CD4-positive, CD25-positive, alpha-beta regulatory T cell (primary cell): ENCODE results near the gene INPP4B. TPM values are rescaled to one million over a fixed set of nuclear protein-coding genes. Genes with fewer than 3 reads are reported as not detected.

Experiments used
- ATAC-seq, 2 donors: fragments of 150-1000 bp; cut with Tn5 transposase; one replicate each; pipeline ENCODE4 v1.10.0; 2021; ENCODE audit warnings: low read depth in 2 of 2, moderate number of reproducible peaks in 2 of 2, moderate library complexity in 1 of 2
- DNase-seq, 3 donors: peaks; one replicate each; pipeline versions ENCODE4 v3.0.0 to v3.0.0-alpha.2; 2012 to 2022; ENCODE audit warnings: mixed read lengths in 1 of 3
- H3K27ac ChIP-seq: one replicate; pipeline ENCODE4 v1.7.0; 2013; ENCODE audit warnings: mild to moderate bottlenecking, low read length; ENCODE audit not compliant: insufficient read depth, poor library complexity, severe bottlenecking
- H3K27me3 ChIP-seq: one replicate; pipeline ENCODE4 v1.7.0; 2013; ENCODE audit warnings: low read length; ENCODE audit not compliant: control insufficient read depth, insufficient read depth
- H3K36me3 ChIP-seq: one replicate; pipeline ENCODE4 v1.7.0; 2013; ENCODE audit warnings: mild to moderate bottlenecking, low read length, moderate library complexity; ENCODE audit not compliant: control insufficient read depth, insufficient read depth
- H3K4me1 ChIP-seq: 2 replicates; pipeline ENCODE4 v1.7.0; 2013; ENCODE audit warnings: mild to moderate bottlenecking, low read length; ENCODE audit not compliant: insufficient read depth, control insufficient read depth, poor library complexity, severe bottlenecking
- H3K4me3 ChIP-seq: one replicate; pipeline ENCODE4 v1.7.0; 2013; ENCODE audit warnings: low read depth, mild to moderate bottlenecking, low read length, moderate library complexity
- H3K9me3 ChIP-seq, 2 experiments: 1 replicate in 1 of 2; 2 replicates in 1 of 2; pipeline ENCODE4 v1.7.0; 2013; ENCODE audit warnings: low read length in 2 of 2, mild to moderate bottlenecking in 1 of 2, moderate library complexity in 1 of 2; ENCODE audit not compliant: control insufficient read depth in 2 of 2
- H3K27ac Mint-ChIP-seq, 3 donors: one replicate each; pipeline ENCODE4 v1.8.0; 2020 to 2022; ENCODE audit warnings: mild to moderate bottlenecking in 3 of 3, mixed read lengths in 3 of 3, moderate library complexity in 2 of 3
- H3K27me3 Mint-ChIP-seq: one replicate; pipeline ENCODE4 v1.8.0; 2022; ENCODE audit warnings: mild to moderate bottlenecking, mixed read lengths
- H3K36me3 Mint-ChIP-seq: one replicate; pipeline ENCODE4 v1.8.0; 2020; ENCODE audit warnings: mixed read lengths
- H3K4me1 Mint-ChIP-seq, 4 donors: one replicate each; pipeline ENCODE4 v1.8.0; 2020 to 2022; ENCODE audit warnings: mixed read lengths in 4 of 4, mild to moderate bottlenecking in 1 of 4
- H3K4me3 Mint-ChIP-seq, 4 donors: one replicate each; pipeline ENCODE4 v1.8.0; 2020 to 2022; ENCODE audit warnings: mild to moderate bottlenecking in 4 of 4, mixed read lengths in 4 of 4, moderate library complexity in 3 of 4
- H3K9me3 Mint-ChIP-seq, 7 donors: one replicate each; pipeline ENCODE4 v1.8.0; 2020 to 2022; ENCODE audit warnings: mixed read lengths in 7 of 7, mild to moderate bottlenecking in 3 of 7, moderate library complexity in 2 of 7
- polyA plus RNA-seq, 4 donors: library from polyadenylated mRNA; unstranded; fragments of 300-500 nt; fragmentation: Illumina TruSeq; gene quantifications; one replicate each; pipeline ENCODE4 v1.2.3, GENCODE V29; 2021
- total RNA-seq: library from RNA; stranded (reverse); gene quantifications from one replicate; pipeline ENCODE4 v1.2.3, GENCODE V29; 2022

Gene INPP4B
- total and polyA plus RNA-seq, 5 donors from 2014 or later, result 37.6 to 89.4 (median 44.6) TPM

- Histone ChIP-seq H3K9me3 (no peaks in the 10 kb centered on the region), H3K4me1 (peaks cover 15% of the 10 kb centered on the region), H3K4me3 (no peak overlapping the region), H3K36me3 (peaks cover 2% of the 10 kb centered on the region), H3K27ac (no peak overlapping the region), H3K27me3 (no peaks in the 10 kb centered on the region)
- H3K27me3 Mint-ChIP-seq, result no peaks in the 10 kb centered on the region
- H3K36me3 Mint-ChIP-seq, result peaks cover 17% of the 10 kb centered on the region
- ATAC-seq, result no peak
- H3K27ac Mint-ChIP-seq, result no peak overlapping the region
- H3K4me1 Mint-ChIP-seq, result peaks cover 26 to 70% (median 43%) of the 10 kb centered on the region in 4 donors
- no peaks in the 10 kb centered on the region for H3K9me3 Mint-ChIP-seq
- H3K4me3 Mint-ChIP-seq, result no peak overlapping the region
- DNase-seq, result no peak
Measured at GRCh38 chr4:142341268-142341667, 504.8 kb downstream of the INPP4B start.

- Histone ChIP-seq H3K36me3 (peaks cover 2% of the 10 kb centered on the region), H3K27me3 (no peaks in the 10 kb centered on the region), H3K9me3 (no peaks in the 10 kb centered on the region), H3K4me3 (no peak overlapping the region), H3K4me1 (peaks cover 7% of the 10 kb centered on the region), H3K27ac (no peak overlapping the region)
- H3K27me3 Mint-ChIP-seq, result no peaks in the 10 kb centered on the region
- no peak for ATAC-seq
- peak overlapping the region in 1 of 3 donors; percentile 13 for H3K27ac Mint-ChIP-seq
- H3K36me3 Mint-ChIP-seq, result peaks cover 23% of the 10 kb centered on the region
- no peak overlapping the region for H3K4me3 Mint-ChIP-seq
- no peak for DNase-seq
- peaks cover 20 to 63% (median 35%) of the 10 kb centered on the region in 4 donors for H3K4me1 Mint-ChIP-seq
- no peaks in the 10 kb centered on the region for H3K9me3 Mint-ChIP-seq
Measured at GRCh38 chr4:142339053-142339452, 507.0 kb downstream of the INPP4B start.

- H3K27ac Mint-ChIP-seq, result no peak overlapping the region
- H3K4me3 Mint-ChIP-seq, result no peak overlapping the region
Measured at GRCh38 chr4:142336251-142336934, 509.7 kb downstream of the INPP4B start.

GRCh38 chr4:142334931-142335330, 511.2 kb downstream of the INPP4B start:
- no peaks in the 10 kb centered on the region for H3K27me3 Mint-ChIP-seq
- DNase-seq, result no peak
- H3K36me3 Mint-ChIP-seq, result peaks cover 26% of the 10 kb centered on the region
- Histone ChIP-seq H3K27ac (no peak overlapping the region), H3K4me1 (no peaks in the 10 kb centered on the region), H3K9me3 (no peaks in the 10 kb centered on the region), H3K36me3 (peaks cover 2% of the 10 kb centered on the region), H3K4me3 (no peak overlapping the region), H3K27me3 (no peaks in the 10 kb centered on the region)
- H3K9me3 Mint-ChIP-seq, result peaks cover 0 to 1% (median 0%) of the 10 kb centered on the region in 7 donors
- H3K4me1 Mint-ChIP-seq, result peaks cover 35 to 61% (median 47%) of the 10 kb centered on the region in 4 donors
- H3K27ac Mint-ChIP-seq, result no peak overlapping the region
- ATAC-seq, result no peak
- H3K4me3 Mint-ChIP-seq, result no peak overlapping the region

More at GRCh38 chr4:142336251-142336934, 509.7 kb downstream of the INPP4B start:
- Histone ChIP-seq H3K9me3 (no peaks in the 10 kb centered on the region), H3K27me3 (no peaks in the 10 kb centered on the region), H3K36me3 (peaks cover 2% of the 10 kb centered on the region), H3K4me3 (no peak overlapping the region), H3K4me1 (no peaks in the 10 kb centered on the region), H3K27ac (no peak overlapping the region)
- peaks cover 31 to 55% (median 37%) of the 10 kb centered on the region in 4 donors for H3K4me1 Mint-ChIP-seq
- ATAC-seq, result no peak
- no peaks in the 10 kb centered on the region for H3K27me3 Mint-ChIP-seq
- H3K9me3 Mint-ChIP-seq, result peaks cover 0 to 1% (median 0%) of the 10 kb centered on the region in 7 donors
- no peak for DNase-seq
- peaks cover 21% of the 10 kb centered on the region for H3K36me3 Mint-ChIP-seq

- no peak overlapping the region for H3K4me3 Mint-ChIP-seq
- Histone ChIP-seq H3K36me3 (peaks cover 1% of the 10 kb centered on the region), H3K4me1 (peaks cover 4% of the 10 kb centered on the region), H3K27ac (no peak overlapping the region), H3K4me3 (no peak overlapping the region), H3K27me3 (no peaks in the 10 kb centered on the region), H3K9me3 (no peaks in the 10 kb centered on the region)
- H3K27me3 Mint-ChIP-seq, result no peaks in the 10 kb centered on the region
- DNase-seq (no peak), ATAC-seq (no peak)
- peaks cover 30 to 72% (median 53%) of the 10 kb centered on the region in 4 donors for H3K4me1 Mint-ChIP-seq
- H3K27ac Mint-ChIP-seq, result no peak overlapping the region
- peaks cover 22% of the 10 kb centered on the region for H3K36me3 Mint-ChIP-seq
- H3K9me3 Mint-ChIP-seq, result peaks cover 0 to 1% (median 0%) of the 10 kb centered on the region in 7 donors
Measured at GRCh38 chr4:142331646-142332045, 514.5 kb downstream of the INPP4B start.

- Mint-ChIP-seq H3K27ac (peak overlapping the region in 1 of 3 donors; percentile 53), H3K9me3 (peaks cover 0 to 1% (median 0%) of the 10 kb centered on the region in 7 donors), H3K27me3 (no peaks in the 10 kb centered on the region), H3K36me3 (peaks cover 19% of the 10 kb centered on the region), H3K4me1 (peaks cover 35 to 76% (median 53%) of the 10 kb centered on the region in 4 donors), H3K4me3 (no peak overlapping the region)
- no peak overlapping the region for H3K4me3 ChIP-seq
- H3K36me3 ChIP-seq, result no peaks in the 10 kb centered on the region
- no peaks in the 10 kb centered on the region for H3K9me3 ChIP-seq
- DNase-seq, result no peak
- no peaks in the 10 kb centered on the region for H3K27me3 ChIP-seq
- ATAC-seq, result no peak
- H3K27ac ChIP-seq, result no peak overlapping the region
- H3K4me1 ChIP-seq, result peaks cover 4% of the 10 kb centered on the region
Measured at GRCh38 chr4:142331132-142331531, 515.0 kb downstream of the INPP4B start.

GRCh38 chr4:142330311-142330710, 515.8 kb downstream of the INPP4B start:
- no peaks in the 10 kb centered on the region for H3K36me3 ChIP-seq
- H3K36me3 Mint-ChIP-seq, result peaks cover 13% of the 10 kb centered on the region
- H3K27ac ChIP-seq, result no peak overlapping the region
- H3K27me3 ChIP-seq, result no peaks in the 10 kb centered on the region
- peaks cover 0 to 1% (median 0%) of the 10 kb centered on the region in 7 donors for H3K9me3 Mint-ChIP-seq
- H3K9me3 ChIP-seq, result no peaks in the 10 kb centered on the region
- H3K4me3 ChIP-seq, result no peak overlapping the region
- ATAC-seq (no peak), DNase-seq (no peak)
- no peaks in the 10 kb centered on the region for H3K27me3 Mint-ChIP-seq
- H3K4me1 ChIP-seq, result peaks cover 7% of the 10 kb centered on the region
- H3K4me3 Mint-ChIP-seq, result no peak overlapping the region
- H3K27ac Mint-ChIP-seq, result no peak overlapping the region
- H3K4me1 Mint-ChIP-seq, result peaks cover 37 to 76% (median 53%) of the 10 kb centered on the region in 4 donors

- Histone ChIP-seq H3K4me1 (peaks cover 8% of the 10 kb centered on the region), H3K4me3 (no peak overlapping the region), H3K27ac (no peak overlapping the region), H3K27me3 (no peaks in the 10 kb centered on the region), H3K9me3 (no peaks in the 10 kb centered on the region), H3K36me3 (peaks cover 2% of the 10 kb centered on the region)
- peak overlapping the region in 1 of 3 donors; percentile 84 for H3K27ac Mint-ChIP-seq
- no peaks in the 10 kb centered on the region for H3K27me3 Mint-ChIP-seq
- DNase-seq (no peak), ATAC-seq (no peak)
- H3K36me3 Mint-ChIP-seq, result peaks cover 17% of the 10 kb centered on the region
- peaks cover 0 to 1% (median 0%) of the 10 kb centered on the region in 7 donors for H3K9me3 Mint-ChIP-seq
- peak overlapping the region in 1 of 4 donors; percentile 12 for H3K4me3 Mint-ChIP-seq
- peaks cover 35 to 80% (median 58%) of the 10 kb centered on the region in 4 donors for H3K4me1 Mint-ChIP-seq
Measured at GRCh38 chr4:142329313-142329712, 516.8 kb downstream of the INPP4B start.
